ENCODE results near the gene CD302.
"Not testable (repeated sequence)": the region's sequence is repeated elsewhere in the genome, so short reads cannot be mapped to it uniquely, and the experiment has no call there.

Gene CD302

GRCh38 chr2:159728629-159729028 lies 69.4 kb downstream of the CD302 start:
- no peak for TF ChIP-seq ZFX (IDR thresholded peaks at IDR 0.05)
- TF ChIP-seq, protein P1, sequence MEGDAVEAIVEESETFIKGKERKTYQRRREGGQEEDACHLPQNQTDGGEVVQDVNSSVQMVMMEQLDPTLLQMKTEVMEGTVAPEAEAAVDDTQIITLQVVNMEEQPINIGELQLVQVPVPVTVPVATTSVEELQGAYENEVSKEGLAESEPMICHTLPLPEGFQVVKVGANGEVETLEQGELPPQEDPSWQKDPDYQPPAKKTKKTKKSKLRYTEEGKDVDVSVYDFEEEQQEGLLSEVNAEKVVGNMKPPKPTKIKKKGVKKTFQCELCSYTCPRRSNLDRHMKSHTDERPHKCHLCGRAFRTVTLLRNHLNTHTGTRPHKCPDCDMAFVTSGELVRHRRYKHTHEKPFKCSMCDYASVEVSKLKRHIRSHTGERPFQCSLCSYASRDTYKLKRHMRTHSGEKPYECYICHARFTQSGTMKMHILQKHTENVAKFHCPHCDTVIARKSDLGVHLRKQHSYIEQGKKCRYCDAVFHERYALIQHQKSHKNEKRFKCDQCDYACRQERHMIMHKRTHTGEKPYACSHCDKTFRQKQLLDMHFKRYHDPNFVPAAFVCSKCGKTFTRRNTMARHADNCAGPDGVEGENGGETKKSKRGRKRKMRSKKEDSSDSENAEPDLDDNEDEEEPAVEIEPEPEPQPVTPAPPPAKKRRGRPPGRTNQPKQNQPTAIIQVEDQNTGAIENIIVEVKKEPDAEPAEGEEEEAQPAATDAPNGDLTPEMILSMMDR (conservative IDR thresholded peaks at IDR 0.05) = no peak
- no peak overlapping the region for H3K27ac ChIP-seq

DNA sequence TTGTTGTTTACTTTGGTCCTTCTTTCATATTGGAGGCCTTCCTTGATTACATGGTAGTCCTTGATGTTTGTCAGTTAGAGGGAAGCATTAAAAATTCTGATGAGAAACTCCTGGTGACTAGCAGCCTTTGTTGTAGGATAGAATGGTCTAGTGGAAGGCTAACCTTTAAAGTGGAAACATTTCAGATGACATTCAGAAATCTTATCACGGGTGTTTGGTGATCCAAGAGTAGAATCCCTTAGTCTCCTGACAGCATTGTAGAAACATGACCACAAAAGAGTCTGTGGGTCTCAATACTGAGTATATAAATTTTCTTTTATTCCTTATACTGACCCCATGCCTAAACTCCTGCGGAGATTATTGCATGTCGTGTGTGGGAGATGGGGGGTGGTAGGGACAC lies 72.3 kb downstream of the CD302 start:
- TF ChIP-seq, protein P1 (conservative IDR thresholded peaks at IDR 0.05) = no peak
- no peak for TF ChIP-seq ZFX (IDR thresholded peaks at IDR 0.05)
- H3K27ac ChIP-seq = no peak overlapping the region

GRCh38 chr2:159724795-159725572 lies 73.0 kb downstream of the CD302 start:
- H3K27ac ChIP-seq = not testable (repeated sequence)

GRCh38 chr2:159722580-159722979 lies 75.4 kb downstream of the CD302 start:
- TF ChIP-seq, protein P1 (conservative IDR thresholded peaks at IDR 0.05) = no peak
- TF ChIP-seq ZFX (IDR thresholded peaks at IDR 0.05) = no peak
- no peak overlapping the region for H3K27ac ChIP-seq

DNA sequence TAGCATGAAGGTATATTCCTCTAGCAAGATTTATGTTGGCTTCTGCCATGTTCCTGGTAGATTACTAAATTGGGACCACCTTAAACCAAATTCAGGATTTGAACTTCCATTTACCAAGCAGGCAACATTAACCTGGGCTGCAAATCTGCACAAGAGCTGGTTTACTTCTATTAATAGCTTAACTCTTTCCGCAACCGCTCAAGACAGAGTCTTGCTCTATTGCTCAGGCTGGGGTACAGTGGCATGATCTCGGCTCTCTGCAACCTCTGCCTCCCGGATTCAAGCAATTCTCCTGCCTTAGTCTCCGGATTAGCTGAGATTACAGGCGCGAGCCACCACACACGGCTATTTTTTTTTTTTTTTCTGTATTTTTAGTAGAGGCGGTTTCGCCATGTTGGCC lies 77.3 kb downstream of the CD302 start:
- TF ChIP-seq, protein P1 (conservative IDR thresholded peaks at IDR 0.05) = no peak
- TF ChIP-seq ZFX (IDR thresholded peaks at IDR 0.05) = no peak
- H3K27ac ChIP-seq = no peak overlapping the region

Data from C4-2B (cell line).